ENCODE measurements around the gene KIF1C. TPM values are rescaled to one million over a fixed set of nuclear protein-coding genes. Genes with fewer than 3 reads are reported as not detected.

The KIF1C gene
- total RNA-seq, 3 donors from 2014 or later (not counting 1 experiment from before 2014, with no cell fraction given): 17.1 to 28.6 (median 22.2) TPM

DNA sequence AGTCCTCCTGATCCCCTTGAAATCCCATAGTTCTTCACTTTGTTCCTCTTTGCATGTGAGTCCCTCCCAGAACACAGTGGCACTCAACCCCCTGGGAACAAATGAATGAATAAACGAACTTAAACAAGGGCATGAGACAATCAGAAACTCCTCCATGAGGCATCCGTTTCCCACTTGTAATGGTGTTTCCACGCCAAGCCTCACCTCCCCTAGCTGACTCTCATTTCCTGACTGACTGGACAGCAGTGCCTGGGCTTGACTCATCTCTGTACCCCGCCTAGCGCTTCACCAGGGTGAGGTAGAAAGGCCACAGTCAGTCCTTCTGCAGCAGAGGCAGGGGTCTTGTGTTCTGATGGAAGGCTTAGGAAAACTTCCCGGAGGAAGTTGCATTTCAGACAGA lies 14.2 kb downstream of the KIF1C start:
- H3K27ac ChIP-seq (ENCODE audit: low read length): no peak overlapping the region
- Mint-ChIP-seq H3K27me3 (ENCODE audit: low read depth in 2 of 2) (no peaks in the 10 kb centered on the region), H3K27ac (no peak overlapping the region), H3K36me3 (peaks cover 11% of the 10 kb centered on the region), H3K9me3 (no peaks in the 10 kb centered on the region), H3K4me3 (no peak overlapping the region), H3K4me1 (no peaks in the 10 kb centered on the region)
- peaks cover 20% of the 10 kb centered on the region for H3K36me3 ChIP-seq (ENCODE audit: control insufficient read depth, insufficient read depth, low read length)
- H3K4me3 ChIP-seq (ENCODE audit: low read length): no peak overlapping the region
- intact Hi-C loops (cut with micrococcal nuclease): no loop called here
- no peaks in the 10 kb centered on the region for H3K9me3 ChIP-seq (ENCODE audit: control insufficient read depth, insufficient read depth, low read length)
- WGBS (ENCODE audit: insufficient coverage): 89% methylated on average over 6 of the region's 6 CpGs
- no peaks in the 10 kb centered on the region for H3K4me1 ChIP-seq (ENCODE audit: control insufficient read depth, insufficient read depth, low read length)
- ATAC-seq (no peak), DNase-seq (no peak)
- H3K27me3 ChIP-seq (ENCODE audit: control insufficient read depth, insufficient read depth, low read length): no peaks in the 10 kb centered on the region
- TF ChIP-seq, protein P1, sequence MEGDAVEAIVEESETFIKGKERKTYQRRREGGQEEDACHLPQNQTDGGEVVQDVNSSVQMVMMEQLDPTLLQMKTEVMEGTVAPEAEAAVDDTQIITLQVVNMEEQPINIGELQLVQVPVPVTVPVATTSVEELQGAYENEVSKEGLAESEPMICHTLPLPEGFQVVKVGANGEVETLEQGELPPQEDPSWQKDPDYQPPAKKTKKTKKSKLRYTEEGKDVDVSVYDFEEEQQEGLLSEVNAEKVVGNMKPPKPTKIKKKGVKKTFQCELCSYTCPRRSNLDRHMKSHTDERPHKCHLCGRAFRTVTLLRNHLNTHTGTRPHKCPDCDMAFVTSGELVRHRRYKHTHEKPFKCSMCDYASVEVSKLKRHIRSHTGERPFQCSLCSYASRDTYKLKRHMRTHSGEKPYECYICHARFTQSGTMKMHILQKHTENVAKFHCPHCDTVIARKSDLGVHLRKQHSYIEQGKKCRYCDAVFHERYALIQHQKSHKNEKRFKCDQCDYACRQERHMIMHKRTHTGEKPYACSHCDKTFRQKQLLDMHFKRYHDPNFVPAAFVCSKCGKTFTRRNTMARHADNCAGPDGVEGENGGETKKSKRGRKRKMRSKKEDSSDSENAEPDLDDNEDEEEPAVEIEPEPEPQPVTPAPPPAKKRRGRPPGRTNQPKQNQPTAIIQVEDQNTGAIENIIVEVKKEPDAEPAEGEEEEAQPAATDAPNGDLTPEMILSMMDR (IDR thresholded peaks at IDR 0.05): no peak

DNA sequence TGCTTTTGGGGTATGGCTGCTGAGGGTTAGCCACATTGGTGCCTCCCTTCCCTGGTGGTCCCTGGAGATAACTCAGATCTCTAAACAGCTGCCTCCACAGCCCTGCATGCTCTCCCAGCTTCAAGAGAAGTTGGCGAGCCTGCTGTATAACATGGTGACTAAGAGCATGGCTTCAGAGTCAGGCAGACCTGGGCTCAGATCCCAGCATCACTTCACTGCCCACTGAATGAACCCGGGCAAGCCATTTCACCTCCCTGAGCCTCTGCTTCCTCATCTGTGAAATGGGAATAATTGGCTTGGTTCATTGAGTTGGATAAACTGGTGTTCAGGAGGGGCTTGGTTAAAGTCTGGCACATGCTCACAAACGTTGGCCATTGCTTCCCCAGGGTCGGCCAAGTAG lies 16.6 kb downstream of the KIF1C start:
- H3K36me3 ChIP-seq (ENCODE audit: control insufficient read depth, insufficient read depth, low read length): peaks cover 8% of the 10 kb centered on the region
- no peaks in the 10 kb centered on the region for H3K9me3 Mint-ChIP-seq
- H3K4me3 ChIP-seq (ENCODE audit: low read length): no peak overlapping the region
- no peaks in the 10 kb centered on the region for H3K4me1 ChIP-seq (ENCODE audit: control insufficient read depth, insufficient read depth, low read length)
- H3K27ac ChIP-seq (ENCODE audit: low read length): no peak overlapping the region
- intact Hi-C loops (cut with micrococcal nuclease): no loop called here
- H3K36me3 Mint-ChIP-seq: no peaks in the 10 kb centered on the region
- H3K27me3 ChIP-seq (ENCODE audit: control insufficient read depth, insufficient read depth, low read length): no peaks in the 10 kb centered on the region
- ATAC-seq: no peak
- H3K9me3 ChIP-seq (ENCODE audit: control insufficient read depth, insufficient read depth, low read length): no peaks in the 10 kb centered on the region
- TF ChIP-seq, protein P1 (IDR thresholded peaks at IDR 0.05): no peak
- DNase-seq: no peak
- no peak overlapping the region for H3K27ac Mint-ChIP-seq
- 93% methylated on average over 4 of the region's 4 CpGs for WGBS (ENCODE audit: insufficient coverage)
- H3K4me3 Mint-ChIP-seq: no peak overlapping the region
- H3K27me3 Mint-ChIP-seq (ENCODE audit: low read depth in 2 of 2): no peaks in the 10 kb centered on the region
- H3K4me1 Mint-ChIP-seq: peaks cover 0 to 3% of the 10 kb centered on the region in 2 donors

DNA sequence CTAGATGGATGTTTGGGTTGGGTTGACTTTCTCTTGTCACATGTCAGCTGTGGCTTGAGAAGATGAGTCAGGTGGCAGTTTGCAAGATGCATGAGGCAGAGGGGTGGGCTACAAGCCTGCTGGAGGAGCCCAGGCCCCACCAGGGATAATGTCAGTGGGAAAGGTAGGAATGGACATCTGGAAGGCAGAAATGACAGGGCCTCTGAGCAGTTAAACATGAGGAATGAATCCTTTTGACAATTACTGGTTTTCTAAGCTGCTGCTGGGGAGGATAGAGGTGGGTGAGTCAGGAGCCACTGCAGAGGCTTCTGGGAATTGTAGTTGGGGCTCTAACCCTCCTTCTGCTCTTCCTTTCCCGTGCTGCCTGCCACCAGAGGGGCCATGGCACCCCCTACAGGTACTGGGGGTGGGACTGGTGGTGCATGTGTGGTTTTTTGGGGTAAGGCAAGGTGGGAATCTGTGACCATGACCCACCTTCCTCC lies 21.8 kb downstream of the KIF1C start:
- H3K4me1 ChIP-seq (ENCODE audit: control insufficient read depth, insufficient read depth, low read length): no peaks in the 10 kb centered on the region
- Mint-ChIP-seq H3K4me1 (peaks cover 0 to 10% of the 10 kb centered on the region in 2 donors), H3K36me3 (no peaks in the 10 kb centered on the region), H3K9me3 (no peaks in the 10 kb centered on the region), H3K4me3 (no peak overlapping the region), H3K27ac (no peak overlapping the region), H3K27me3 (ENCODE audit: low read depth in 2 of 2) (no peaks in the 10 kb centered on the region)
- H3K27ac ChIP-seq (ENCODE audit: low read length): no peak overlapping the region
- peaks cover 17% of the 10 kb centered on the region for H3K36me3 ChIP-seq (ENCODE audit: control insufficient read depth, insufficient read depth, low read length)
- no peaks in the 10 kb centered on the region for H3K27me3 ChIP-seq (ENCODE audit: control insufficient read depth, insufficient read depth, low read length)
- WGBS (ENCODE audit: insufficient coverage): 20% methylated on average over 1 of the region's 1 CpG
- ATAC-seq: peak in 1 of 3 donors; percentile 33
- DNase-seq: peak in 1 of 2 donors; percentile 58
- intact Hi-C loops (cut with micrococcal nuclease): no loop called here
- TF ChIP-seq, protein P1 (IDR thresholded peaks at IDR 0.05): no peak
- H3K9me3 ChIP-seq (ENCODE audit: control insufficient read depth, insufficient read depth, low read length): no peaks in the 10 kb centered on the region
- H3K4me3 ChIP-seq (ENCODE audit: low read length): no peak overlapping the region

DNA sequence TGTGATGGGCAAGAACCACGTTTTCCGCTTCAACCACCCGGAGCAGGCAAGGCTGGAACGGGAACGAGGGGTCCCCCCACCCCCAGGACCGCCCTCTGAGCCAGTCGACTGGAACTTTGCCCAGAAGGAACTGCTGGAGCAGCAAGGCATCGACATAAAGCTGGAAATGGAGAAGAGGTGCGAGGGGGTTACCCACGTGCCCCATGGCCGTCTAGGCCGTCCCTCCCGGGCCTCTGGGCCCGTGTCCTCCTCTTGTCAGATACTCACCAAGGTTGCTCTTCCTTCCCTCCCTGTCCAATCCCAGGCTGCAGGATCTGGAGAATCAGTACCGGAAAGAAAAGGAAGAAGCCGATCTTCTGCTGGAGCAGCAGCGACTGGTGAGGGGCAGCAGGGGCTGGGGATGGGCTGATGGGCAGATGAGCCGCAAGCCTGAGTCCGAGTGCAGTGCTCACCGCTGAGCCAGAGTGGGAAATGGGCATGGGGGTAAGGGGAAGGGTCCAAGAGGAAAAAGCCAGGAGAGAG lies 22.8 kb downstream of the KIF1C start:
- no peak overlapping the region for H3K4me3 ChIP-seq (ENCODE audit: low read length)
- intact Hi-C loops (cut with micrococcal nuclease): no loop called here
- Mint-ChIP-seq H3K4me1 (peaks cover 0 to 10% of the 10 kb centered on the region in 2 donors), H3K27me3 (ENCODE audit: low read depth in 2 of 2) (no peaks in the 10 kb centered on the region), H3K9me3 (no peaks in the 10 kb centered on the region), H3K36me3 (no peaks in the 10 kb centered on the region), H3K4me3 (no peak overlapping the region), H3K27ac (no peak overlapping the region)
- peaks cover 16% of the 10 kb centered on the region for H3K36me3 ChIP-seq (ENCODE audit: control insufficient read depth, insufficient read depth, low read length)
- no peaks in the 10 kb centered on the region for H3K4me1 ChIP-seq (ENCODE audit: control insufficient read depth, insufficient read depth, low read length)
- no peak overlapping the region for H3K27ac ChIP-seq (ENCODE audit: low read length)
- ATAC-seq (no peak), DNase-seq (no peak)
- no peaks in the 10 kb centered on the region for H3K9me3 ChIP-seq (ENCODE audit: control insufficient read depth, insufficient read depth, low read length)
- TF ChIP-seq, protein P1 (IDR thresholded peaks at IDR 0.05): no peak
- no peaks in the 10 kb centered on the region for H3K27me3 ChIP-seq (ENCODE audit: control insufficient read depth, insufficient read depth, low read length)
- WGBS (ENCODE audit: insufficient coverage): 97% methylated on average over 20 of the region's 20 CpGs

All from natural killer cell (primary cell).